SW480 (cell line): ENCODE measurements around the gene PTPRD.
"Not testable (repeated sequence)": the region's sequence is repeated elsewhere in the genome, so short reads cannot be mapped to it uniquely, and the experiment has no call there.

ENCODE experiments used
- DNase-seq: peaks from one replicate; pipeline ENCODE4 v3.0.0-alpha.2; 2016; ENCODE audit warnings: low spot score

PTPRD gene

DNA sequence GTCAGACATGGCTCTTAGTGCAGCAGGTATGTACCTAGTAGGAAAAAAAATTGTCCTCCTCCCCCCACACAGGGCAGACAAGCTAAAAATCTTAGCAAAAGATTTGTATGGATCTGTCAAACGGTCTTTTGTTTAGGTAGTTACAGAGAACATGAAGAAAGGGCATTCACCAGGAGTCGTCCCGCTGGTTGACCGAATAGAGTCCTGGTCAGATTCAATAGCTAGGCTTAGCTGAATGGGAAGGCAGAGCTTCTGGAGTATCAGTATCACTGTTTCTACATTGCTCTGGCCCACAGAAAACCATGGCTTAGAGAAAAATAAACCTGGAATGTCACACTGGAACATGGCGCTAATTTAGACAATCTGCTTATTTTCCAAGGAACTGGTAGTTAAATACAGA, 642.3 kb downstream of the PTPRD start:
- DNase-seq = no peak

DNA sequence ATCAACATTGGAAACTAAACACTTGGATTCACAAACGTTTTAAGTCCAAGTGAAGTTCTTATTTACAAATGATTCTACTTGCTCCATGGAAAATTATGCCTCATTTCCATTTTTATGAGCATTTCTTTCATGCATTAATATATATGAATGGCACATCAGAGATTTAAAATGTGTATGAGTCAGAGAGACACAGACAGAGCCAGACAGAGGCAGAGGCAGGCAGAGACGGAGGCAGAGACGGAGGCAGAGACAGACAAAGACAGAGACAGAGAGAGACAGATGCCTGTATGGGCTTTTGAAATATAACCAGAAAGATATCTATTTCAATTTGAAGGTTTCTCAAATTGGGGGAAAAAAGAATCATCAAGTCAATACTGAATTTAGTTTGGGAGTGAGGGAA, 649.0 kb downstream of the PTPRD start:
- DNase-seq = no peak

DNA sequence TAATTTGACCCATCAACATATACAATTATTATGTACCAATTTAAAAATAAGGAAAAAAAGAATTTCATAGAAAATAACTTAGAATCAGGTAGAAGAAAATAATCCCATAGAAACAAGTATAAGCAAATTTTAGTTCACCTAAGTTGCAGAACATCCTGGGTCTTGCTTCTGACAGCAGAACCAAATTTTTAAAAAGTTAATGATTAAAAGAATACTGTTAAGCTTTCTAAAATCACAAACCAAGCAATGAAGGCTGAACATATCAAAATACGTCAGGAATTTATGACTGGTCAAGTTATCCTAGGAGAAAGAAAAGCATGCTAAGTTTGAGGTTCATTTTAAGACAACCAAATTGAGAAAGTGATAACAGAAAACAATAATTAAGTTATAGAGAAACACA, 650.9 kb downstream of the PTPRD start:
- DNase-seq = no peak

- no peak for DNase-seq
These were observed 651.3 kb downstream of the PTPRD start for GRCh38 chr9:9961487-9961886.

DNA sequence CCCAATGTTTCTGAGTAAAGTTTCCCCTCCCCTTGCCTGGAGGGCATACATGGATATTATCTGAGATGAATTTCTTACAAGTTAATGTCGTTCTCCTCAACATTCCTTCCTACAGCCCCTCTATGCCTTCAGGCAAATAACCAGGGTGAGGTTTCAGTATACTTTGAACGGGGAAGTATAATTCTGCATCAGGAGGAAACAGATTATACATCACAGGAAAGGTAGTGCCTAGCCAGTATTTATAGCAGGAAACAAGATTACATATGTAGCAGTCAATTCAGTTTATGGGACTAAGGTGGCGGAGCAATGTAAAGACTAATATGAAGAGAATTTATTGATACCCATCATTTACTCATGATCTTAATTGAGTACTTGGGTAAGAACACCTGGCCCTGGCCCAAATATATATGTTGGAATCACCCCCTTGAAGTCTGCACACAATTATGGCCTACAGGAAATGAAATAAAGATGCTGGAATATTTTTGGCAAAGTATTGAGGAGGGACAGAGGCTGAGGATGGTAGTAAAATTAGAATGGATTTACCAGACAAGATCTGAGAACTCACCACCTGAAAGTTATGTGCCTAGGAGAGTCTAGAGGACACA, 661.1 kb downstream of the PTPRD start:
- no peak for DNase-seq

GRCh38 chr9:9950813-9951212, 662.0 kb downstream of the PTPRD start:
- no peak for DNase-seq

- no peak for DNase-seq
These were observed 662.8 kb downstream of the PTPRD start for GRCh38 chr9:9949978-9950377.

DNA sequence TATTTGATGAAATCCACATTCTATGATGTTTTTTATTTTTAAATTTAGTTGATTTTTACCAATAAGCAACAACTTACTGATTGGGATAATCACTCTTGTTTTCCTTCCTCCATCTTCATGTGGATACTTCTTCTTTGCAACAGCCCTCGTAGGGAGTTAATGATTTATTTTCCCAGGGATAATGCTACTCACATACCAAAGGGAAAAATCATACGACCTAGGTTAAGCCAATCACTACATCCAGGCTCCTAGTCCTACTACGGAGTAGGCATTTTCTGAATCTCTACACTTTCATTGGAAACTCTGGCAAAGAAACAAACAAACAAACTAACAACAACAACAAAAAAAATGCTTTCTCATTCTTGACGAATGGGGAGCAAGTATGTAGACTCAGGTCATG, 663.4 kb downstream of the PTPRD start:
- DNase-seq = no peak

DNA sequence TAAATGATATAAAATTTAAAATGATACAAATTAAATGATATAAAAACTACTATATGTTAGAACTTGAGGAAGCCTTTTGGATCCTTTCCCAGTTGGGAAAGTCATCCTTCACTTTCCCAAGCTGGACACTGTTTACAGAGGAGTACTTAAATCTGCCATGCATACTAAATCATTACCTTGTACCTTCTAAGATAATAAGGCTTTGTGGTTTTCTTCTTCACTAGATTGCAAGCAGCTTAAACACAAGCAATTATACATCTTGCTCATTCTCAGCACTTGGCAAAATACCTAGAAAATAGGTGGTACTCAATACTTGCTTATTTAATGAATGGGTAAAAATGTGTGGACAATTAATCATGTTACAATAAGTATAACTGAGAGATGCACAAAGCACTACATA, 666.8 kb downstream of the PTPRD start:
- no peak for DNase-seq

DNA sequence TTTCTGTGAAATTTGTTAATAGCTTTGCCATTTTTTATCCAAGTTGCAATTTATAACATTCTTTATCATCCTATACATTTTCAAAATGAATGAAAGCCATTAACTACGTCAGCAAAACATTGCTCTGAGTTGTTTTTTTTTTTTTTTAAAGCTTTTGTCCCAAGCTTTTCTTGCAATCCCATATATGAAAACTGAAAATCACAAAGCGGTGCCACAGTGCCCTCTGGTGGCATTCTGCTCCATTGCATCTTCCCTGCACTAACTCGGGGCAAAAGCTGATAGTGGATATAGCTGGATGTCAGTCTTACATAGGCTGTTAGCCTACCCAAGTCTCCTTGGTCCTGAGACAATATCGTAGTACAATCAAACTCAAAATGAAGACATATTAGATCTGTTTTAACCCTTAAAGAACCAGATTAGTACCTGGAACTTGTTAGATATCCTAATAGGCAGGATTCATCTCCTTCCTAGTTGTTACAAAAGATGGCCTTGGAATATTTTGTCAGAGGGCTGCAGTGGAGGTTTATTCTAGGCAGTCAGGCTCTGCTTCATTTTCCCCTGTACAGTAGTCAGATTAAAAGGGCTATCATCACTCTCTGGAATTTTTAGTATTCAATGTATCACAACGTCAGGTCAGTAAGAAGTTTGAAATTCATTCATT, 669.9 kb downstream of the PTPRD start:
- peak; percentile 44 for DNase-seq

- DNase-seq = no peak
These were observed 674.4 kb downstream of the PTPRD start for GRCh38 chr9:9938432-9938831.

GRCh38 chr9:9931464-9931863, 681.3 kb downstream of the PTPRD start:
- DNase-seq = not testable (repeated sequence)

DNA sequence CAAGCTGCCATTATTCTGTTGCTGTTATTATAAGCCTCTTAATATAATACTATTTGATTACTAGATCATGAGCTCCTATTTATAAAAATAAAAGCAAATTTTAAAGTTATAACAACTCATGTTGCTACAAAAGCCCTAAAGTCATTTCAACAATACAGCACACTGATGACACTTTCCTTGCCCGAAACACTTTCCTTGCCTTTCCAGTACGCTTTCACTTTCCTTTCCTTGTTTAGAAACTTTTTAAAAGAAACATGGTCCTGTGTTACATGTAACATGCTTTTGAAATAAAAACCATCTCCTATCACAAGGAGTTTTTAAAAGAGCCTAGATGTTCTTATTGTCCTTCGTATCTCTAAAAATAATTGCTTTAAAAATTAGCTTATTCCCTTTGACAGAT, 688.4 kb downstream of the PTPRD start:
- no peak for DNase-seq

DNA sequence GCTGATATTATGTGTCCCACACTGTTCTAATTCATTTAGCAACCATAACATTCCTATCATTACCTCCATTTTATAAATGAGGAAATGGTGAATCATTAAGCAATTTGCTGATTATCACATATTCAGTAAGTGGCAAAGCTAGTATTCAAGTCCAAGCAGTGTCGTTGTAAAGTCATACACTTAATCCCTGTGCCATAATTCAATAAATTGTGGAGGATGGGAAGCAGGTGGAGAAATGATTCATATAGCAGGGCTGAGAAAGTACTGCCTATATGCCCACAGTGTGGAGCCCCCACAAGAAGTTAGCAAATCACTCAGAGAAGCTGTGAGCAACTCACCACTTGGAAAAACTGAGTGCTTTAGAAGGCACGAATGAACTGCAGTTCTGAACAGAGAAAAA, 691.0 kb downstream of the PTPRD start:
- no peak for DNase-seq

GRCh38 chr9:9920425-9921060, 692.3 kb downstream of the PTPRD start:
- DNase-seq = no peak

DNA sequence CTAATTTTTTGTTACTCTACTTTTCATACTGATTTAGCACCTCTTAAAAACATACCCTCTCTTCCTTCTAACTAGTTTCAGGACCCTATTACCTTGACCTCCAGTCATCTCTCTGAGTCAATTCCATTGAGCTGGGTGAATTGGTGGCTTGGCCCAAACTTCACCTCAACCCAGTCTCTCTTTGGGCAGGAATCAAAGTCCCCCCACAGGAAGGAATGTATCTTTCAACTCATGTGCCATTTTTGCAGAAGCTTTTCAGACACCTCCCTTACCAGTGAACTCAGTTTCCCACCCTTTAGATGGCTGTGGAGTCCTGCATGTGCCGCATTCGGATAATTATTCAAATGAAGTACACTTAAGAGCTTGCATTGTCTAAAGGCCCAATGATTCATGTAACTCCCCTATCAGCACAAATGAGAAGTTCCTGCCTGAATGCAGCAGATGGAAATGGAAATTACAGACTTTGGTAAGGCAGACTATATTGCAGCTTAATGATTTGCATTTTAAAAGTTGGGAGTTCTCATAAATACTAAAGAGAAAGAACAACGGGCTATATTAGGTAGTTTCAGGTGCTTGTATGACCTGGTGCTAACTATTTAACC, 693.5 kb downstream of the PTPRD start:
- no peak for DNase-seq

DNA sequence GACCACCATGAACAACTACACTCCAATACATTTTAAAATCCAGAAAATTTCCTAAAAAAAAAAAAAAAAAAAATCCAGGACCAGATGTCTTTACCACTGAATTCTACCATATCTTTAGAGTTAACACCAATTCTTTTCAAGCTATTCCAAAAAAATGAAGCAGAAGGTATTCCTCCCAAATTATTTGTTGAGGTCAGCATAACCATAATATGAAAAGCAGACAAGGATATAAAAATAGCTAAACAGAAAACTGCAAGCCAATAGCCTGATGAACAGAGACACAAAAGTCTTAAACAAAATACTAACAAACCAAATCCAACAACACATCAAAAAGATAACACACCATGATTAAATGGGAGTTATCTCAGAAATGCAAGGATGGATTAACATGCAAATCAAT, 695.4 kb downstream of the PTPRD start:
- DNase-seq = no peak

- DNase-seq = no peak
These were observed 698.6 kb downstream of the PTPRD start for GRCh38 chr9:9914174-9914573.

DNA sequence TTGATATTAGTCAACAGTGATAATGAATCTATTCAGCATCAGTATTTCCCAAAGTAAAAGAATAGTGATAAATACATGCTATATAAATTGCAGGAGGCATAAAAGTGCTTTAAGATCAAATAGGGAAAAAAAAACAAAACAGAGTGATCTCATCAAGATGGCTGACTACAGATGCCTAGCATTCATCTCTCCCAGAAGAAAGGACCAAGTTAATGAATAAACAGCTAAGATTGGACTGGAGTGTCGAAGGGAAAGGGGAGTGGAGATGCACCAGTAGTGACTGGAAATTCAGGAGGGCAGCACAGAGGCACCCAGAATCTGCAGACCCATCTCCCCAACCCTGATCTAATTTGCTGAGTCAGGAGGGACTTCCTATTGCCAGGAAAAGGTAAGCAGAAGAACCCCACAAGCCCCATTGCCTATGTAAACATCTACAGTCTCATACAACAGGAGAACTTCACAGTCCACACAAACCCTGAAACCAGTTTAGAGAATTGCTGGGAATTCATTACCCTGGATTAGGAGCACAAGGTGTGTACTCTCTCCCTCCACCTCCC, 699.4 kb downstream of the PTPRD start:
- no peak for DNase-seq

- peak; percentile 5 for DNase-seq
These were observed 700.3 kb downstream of the PTPRD start for GRCh38 chr9:9912459-9912858.

DNA sequence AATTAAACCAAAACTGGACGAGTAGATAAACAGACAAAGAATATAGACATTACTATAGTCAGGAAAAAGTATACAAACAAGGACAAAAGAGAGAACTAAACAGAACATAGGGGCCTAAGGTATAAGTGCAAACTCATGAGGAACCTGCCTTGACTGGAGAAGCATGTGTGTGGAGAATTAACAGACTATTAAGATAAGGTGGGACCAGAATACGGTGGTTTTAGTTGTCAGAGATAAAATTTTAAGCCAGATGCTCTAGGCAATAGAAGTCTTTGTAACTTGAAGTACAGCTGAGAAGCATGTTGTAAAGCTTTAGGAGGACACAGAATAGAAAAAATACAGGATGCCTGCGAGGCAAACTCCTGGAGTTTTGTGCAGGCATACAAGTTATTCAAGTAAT, 707.1 kb downstream of the PTPRD start:
- DNase-seq = no peak

- DNase-seq = no peak
These were observed 708.8 kb downstream of the PTPRD start for GRCh38 chr9:9904041-9904440.

DNA sequence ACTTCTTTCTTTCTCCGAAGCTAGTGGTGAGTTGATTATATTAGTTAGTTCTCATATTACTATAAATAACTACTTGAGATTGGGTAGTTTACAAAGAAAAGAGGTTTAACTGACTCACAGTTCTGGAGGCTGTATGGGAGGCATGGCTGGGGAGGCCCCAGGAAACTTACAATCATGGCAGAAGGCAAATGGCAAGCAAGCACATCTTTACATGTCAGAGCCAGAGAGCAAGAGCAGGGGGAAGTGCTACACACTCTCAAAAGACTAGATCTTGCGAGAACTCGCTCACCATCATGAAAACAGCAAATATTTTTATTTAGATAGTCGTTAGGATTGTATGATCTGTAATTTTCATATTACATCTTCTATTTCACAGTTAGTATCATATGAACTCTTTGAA, 711.2 kb downstream of the PTPRD start:
- DNase-seq = no peak
